HG02943 (cell line): ENCODE data around the gene LY86.

ENCODE experiments used
- ATAC-seq: cut with Tn5 transposase; IDR thresholded peaks from one replicate; pipeline ENCODE4 v1.9.1; 2021; ENCODE audit warnings: mild to moderate bottlenecking, low read depth, moderate library complexity; ENCODE audit not compliant: unreplicated experiment

The LY86 gene

GRCh38 chr6:6676910-6677441 is 88.5 kb downstream of the LY86 start:
- no peak for ATAC-seq

- ATAC-seq: no peak
Observed at GRCh38 chr6:6678185-6678671, 89.7 kb downstream of the LY86 start.

- ATAC-seq: no peak
Observed at GRCh38 chr6:6678811-6679210, 90.3 kb downstream of the LY86 start.

- no peak for ATAC-seq
Observed at GRCh38 chr6:6679633-6680032, 91.1 kb downstream of the LY86 start.

GRCh38 chr6:6680526-6680925 is 92.0 kb downstream of the LY86 start:
- ATAC-seq: no peak

- ATAC-seq: no peak
Observed at GRCh38 chr6:6681075-6681849, 92.7 kb downstream of the LY86 start.

GRCh38 chr6:6682225-6682624 is 93.7 kb downstream of the LY86 start:
- no peak for ATAC-seq

- ATAC-seq: peak; percentile 83
Observed at GRCh38 chr6:6683969-6684833, 95.7 kb downstream of the LY86 start.

- no peak for ATAC-seq
Observed at GRCh38 chr6:6685249-6686040, 96.9 kb downstream of the LY86 start.

- no peak for ATAC-seq
Observed at GRCh38 chr6:6686176-6686575, 97.7 kb downstream of the LY86 start.

GRCh38 chr6:6686748-6687601 is 98.5 kb downstream of the LY86 start:
- ATAC-seq: no peak

- no peak for ATAC-seq
Observed at GRCh38 chr6:6688283-6688682, 99.8 kb downstream of the LY86 start.

GRCh38 chr6:6688951-6689350 is 100.4 kb downstream of the LY86 start:
- no peak for ATAC-seq

GRCh38 chr6:6689400-6690143 is 101.1 kb downstream of the LY86 start:
- no peak for ATAC-seq

- ATAC-seq: no peak
Observed at GRCh38 chr6:6690144-6690483, 101.6 kb downstream of the LY86 start.

- no peak for ATAC-seq
Observed at GRCh38 chr6:6694368-6694780, 105.9 kb downstream of the LY86 start.

- no peak for ATAC-seq
Observed at GRCh38 chr6:6694825-6695624, 106.5 kb downstream of the LY86 start.

GRCh38 chr6:6695625-6696276 is 107.2 kb downstream of the LY86 start:
- no peak for ATAC-seq
